ENCODE measurements around the gene RSPH10B2.
A peak's percentile ranks its signal among the peaks of the same experiment; 100 is the strongest.
"Not testable (repeated sequence)": the region's sequence is repeated elsewhere in the genome, so short reads cannot be mapped to it uniquely, and the experiment has no call there.

Gene RSPH10B2

GRCh38 chr7:6826151-6826550 is 72.2 kb downstream of the RSPH10B2 start, which contains the start of gene CCZ1B:
CCZ1B (minus strand) TSS chr7:6826275; CDS start chr7:6826197, 78 bp downstream.
- in situ Hi-C loops (cut with HindIII; ENCODE audit: low sequenced_read_pairs) = not testable (repeated sequence)
- peak; percentile 69 for DNase-seq (ENCODE audit: low read depth, low spot score)
- H3K4me3 ChIP-seq (ENCODE audit: low read depth, low read length) = peak within 1 kb of the TSS; percentile 53
- TF ChIP-seq CTCF (IDR thresholded peaks at IDR 0.05; ENCODE audit: low read depth, low read length) = peak; percentile 17

GRCh38 chr7:6827180-6827579 is 73.3 kb downstream of the RSPH10B2 start:
- H3K4me3 ChIP-seq (ENCODE audit: low read depth, low read length); in situ Hi-C loops (cut with HindIII; ENCODE audit: low sequenced_read_pairs); DNase-seq (ENCODE audit: low read depth, low spot score): not testable (repeated sequence)

GRCh38 chr7:6829616-6830015 is 75.7 kb downstream of the RSPH10B2 start:
- DNase-seq (ENCODE audit: low read depth, low spot score); H3K4me3 ChIP-seq (ENCODE audit: low read depth, low read length); in situ Hi-C loops (cut with HindIII; ENCODE audit: low sequenced_read_pairs): not testable (repeated sequence)

GRCh38 chr7:6830026-6830425 is 76.1 kb downstream of the RSPH10B2 start:
- in situ Hi-C loops (cut with HindIII; ENCODE audit: low sequenced_read_pairs); DNase-seq (ENCODE audit: low read depth, low spot score); H3K4me3 ChIP-seq (ENCODE audit: low read depth, low read length): not testable (repeated sequence)

- H3K4me3 ChIP-seq (ENCODE audit: low read depth, low read length) = no peak overlapping the region
- DNase-seq (ENCODE audit: low read depth, low spot score) = no peak
- no peak for TF ChIP-seq CTCF (IDR thresholded peaks at IDR 0.05; ENCODE audit: low read depth, low read length)
- in situ Hi-C loops (cut with HindIII; ENCODE audit: low sequenced_read_pairs) = no loop called here
Observed at GRCh38 chr7:6831018-6831725, 77.3 kb downstream of the RSPH10B2 start.

- in situ Hi-C loops (cut with HindIII; ENCODE audit: low sequenced_read_pairs) = no loop called here
- no peak for DNase-seq (ENCODE audit: low read depth, low spot score)
- no peak for TF ChIP-seq CTCF (IDR thresholded peaks at IDR 0.05; ENCODE audit: low read depth, low read length)
- H3K4me3 ChIP-seq (ENCODE audit: low read depth, low read length) = no peak overlapping the region
Observed at GRCh38 chr7:6833636-6834035, 79.7 kb downstream of the RSPH10B2 start.

GRCh38 chr7:6835521-6835920 is 81.6 kb downstream of the RSPH10B2 start:
- in situ Hi-C loops (cut with HindIII; ENCODE audit: low sequenced_read_pairs); DNase-seq (ENCODE audit: low read depth, low spot score); H3K4me3 ChIP-seq (ENCODE audit: low read depth, low read length): not testable (repeated sequence)

GRCh38 chr7:6837081-6837480 is 83.2 kb downstream of the RSPH10B2 start:
- in situ Hi-C loops (cut with HindIII; ENCODE audit: low sequenced_read_pairs); DNase-seq (ENCODE audit: low read depth, low spot score); H3K4me3 ChIP-seq (ENCODE audit: low read depth, low read length): not testable (repeated sequence)

GRCh38 chr7:6842278-6842921 is 88.5 kb downstream of the RSPH10B2 start:
- in situ Hi-C loops (cut with HindIII; ENCODE audit: low sequenced_read_pairs); H3K4me3 ChIP-seq (ENCODE audit: low read depth, low read length); DNase-seq (ENCODE audit: low read depth, low spot score): not testable (repeated sequence)

GRCh38 chr7:6843092-6843491 is 89.2 kb downstream of the RSPH10B2 start:
- H3K4me3 ChIP-seq (ENCODE audit: low read depth, low read length); in situ Hi-C loops (cut with HindIII; ENCODE audit: low sequenced_read_pairs); DNase-seq (ENCODE audit: low read depth, low spot score): not testable (repeated sequence)

- DNase-seq (ENCODE audit: low read depth, low spot score); H3K4me3 ChIP-seq (ENCODE audit: low read depth, low read length); in situ Hi-C loops (cut with HindIII; ENCODE audit: low sequenced_read_pairs): not testable (repeated sequence)
Observed at GRCh38 chr7:6843654-6844053, 89.8 kb downstream of the RSPH10B2 start.

- DNase-seq (ENCODE audit: low read depth, low spot score); H3K4me3 ChIP-seq (ENCODE audit: low read depth, low read length); in situ Hi-C loops (cut with HindIII; ENCODE audit: low sequenced_read_pairs): not testable (repeated sequence)
Observed at GRCh38 chr7:6845971-6846449, 92.1 kb downstream of the RSPH10B2 start.

GRCh38 chr7:6847751-6848150 is 93.8 kb downstream of the RSPH10B2 start:
- DNase-seq (ENCODE audit: low read depth, low spot score); in situ Hi-C loops (cut with HindIII; ENCODE audit: low sequenced_read_pairs); H3K4me3 ChIP-seq (ENCODE audit: low read depth, low read length): not testable (repeated sequence)
